Upper lobe of left lung (tissue), 4 donors: ENCODE results near the gene AXDND1.
"Not testable (repeated sequence)": the region's sequence is repeated elsewhere in the genome, so short reads cannot be mapped to it uniquely, and the experiment has no call there.

Source experiments
- CTCF ChIP-seq, 6 experiments: fragments of 450-650 bp in 4 of 6; fragments of 200-600 bp in 2 of 6; sonication (generic) in 2 of 6; IDR thresholded peaks; one replicate each; pipeline ENCODE4 v1.5.1; 2016 to 2019; ENCODE audit warnings: antibody characterized with exemption in 6 of 6
- POLR2AphosphoS5 ChIP-seq, 2 donors: sonication (generic); formaldehyde crosslinking; IDR thresholded peaks; one replicate each; pipeline ENCODE4 v1.5.1; 2017; ENCODE audit warnings: antibody characterized with exemption in 2 of 2

GRCh38 chr1:179439646-179440045 lies 73.9 kb downstream of the AXDND1 start:
- not testable (repeated sequence) for TF ChIP-seq CTCF, POLR2AphosphoS5 (IDR thresholded peaks at IDR 0.05)
